ENCODE measurements around the gene CBX2.
A peak's percentile ranks its signal among the peaks of the same experiment; 100 is the strongest.

Gene CBX2

GRCh38 chr17:79835470-79835899 lies 57.5 kb downstream of the CBX2 start:
- POLR2A ChIA-PET = interaction anchor here (0.6 kb wide), 1 partner anchor 154 kb away, joined by 3 read pairs; no protein-coding TSS in a partner anchor
- CTCF ChIA-PET = interaction anchor here (0.6 to 2.4 kb wide), 18 partner anchors 9 to 157 kb away, joined by 3 to 13 read pairs (median 4); no protein-coding TSS in a partner anchor
- no peak for TF ChIP-seq CTCF (IDR thresholded peaks at IDR 0.05; ENCODE audit: insufficient read depth, low read length, missing control alignments)
- DNase-seq (ENCODE audit: low read depth, low spot score) = no peak
- no peak overlapping the region for H3K4me3 ChIP-seq (ENCODE audit: low read depth, low read length)

- no peak for DNase-seq (ENCODE audit: low read depth, low spot score)
- ChIA-PET CTCF (interaction anchor here (1.0 to 2.4 kb wide), 12 partner anchors 10 to 158 kb away, joined by 3 to 13 read pairs (median 4); no protein-coding TSS in a partner anchor), POLR2A (no interaction called here)
- TF ChIP-seq CTCF (IDR thresholded peaks at IDR 0.05; ENCODE audit: insufficient read depth, low read length, missing control alignments) = no peak
- H3K4me3 ChIP-seq (ENCODE audit: low read depth, low read length) = no peak overlapping the region
Measured at GRCh38 chr17:79835953-79836509, 58.1 kb downstream of the CBX2 start.

- TF ChIP-seq CTCF (IDR thresholded peaks at IDR 0.05; ENCODE audit: insufficient read depth, low read length, missing control alignments) = no peak
- H3K4me3 ChIP-seq (ENCODE audit: low read depth, low read length) = peak overlapping the region; percentile 74
- no peak for DNase-seq (ENCODE audit: low read depth, low spot score)
- ChIA-PET POLR2A (no interaction called here), CTCF (interaction anchor here (0.7 to 2.4 kb wide), 7 partner anchors 9 to 157 kb away, joined by 3 to 13 read pairs (median 5); no protein-coding TSS in a partner anchor)
Measured at GRCh38 chr17:79836510-79836971, 58.6 kb downstream of the CBX2 start.

- H3K4me3 ChIP-seq (ENCODE audit: low read depth, low read length) = peak overlapping the region; percentile 74
- DNase-seq (ENCODE audit: low read depth, low spot score) = no peak
- ChIA-PET POLR2A (interaction anchor here (0.6 to 1.2 kb wide), 4 partner anchors 9 to 44 kb away, joined by 3 to 4 read pairs (median 4); no protein-coding TSS in a partner anchor), CTCF (interaction anchor here (0.7 to 2.4 kb wide), 7 partner anchors 8 to 157 kb away, joined by 3 to 13 read pairs (median 5); no protein-coding TSS in a partner anchor)
- no peak for TF ChIP-seq CTCF (IDR thresholded peaks at IDR 0.05; ENCODE audit: insufficient read depth, low read length, missing control alignments)
Measured at GRCh38 chr17:79836972-79837887, 59.3 kb downstream of the CBX2 start.

All from AG04449 (cell line).